Measurements from ENCODE around the gene ZBTB5. TPM values are rescaled to one million over a fixed set of nuclear protein-coding genes. Genes with fewer than 3 reads are reported as not detected.

The ZBTB5 gene
- total and polyA plus RNA-seq, 2 of the 4 experiments (the other 2 are of a cell fraction), result 6.3 to 9.1 TPM

DNA sequence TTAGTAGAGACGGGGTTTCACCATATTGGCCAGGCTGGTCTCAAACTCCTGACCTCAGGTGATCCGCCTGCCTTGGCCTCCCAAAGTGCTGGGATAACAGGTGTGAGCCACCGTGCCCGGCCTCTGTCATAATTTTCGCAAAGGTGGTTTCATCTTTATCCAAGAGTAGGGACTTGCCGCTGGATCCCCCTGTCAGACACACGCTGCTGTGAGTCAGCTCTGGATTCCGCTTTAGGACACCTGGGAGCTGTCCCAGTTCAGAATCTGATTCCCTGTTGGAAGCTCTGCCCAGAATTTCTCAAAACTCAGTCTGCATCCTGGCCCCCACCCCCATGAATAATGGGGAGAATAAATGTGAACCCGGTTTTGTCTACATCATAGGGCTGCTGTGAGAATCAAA is 60.7 kb downstream of the ZBTB5 start:
- Histone ChIP-seq H3K4ac (ENCODE audit: low read depth, low read length) (no peak overlapping the region), H2BK120ac (ENCODE audit: low read depth, low read length) (no peak overlapping the region), H3K14ac (replicated peaks; ENCODE audit: low read depth, low read length) (no peak overlapping the region), H2AK9ac (replicated peaks; ENCODE audit: low read depth, low read length, poor library complexity) (no peak overlapping the region), H3K23ac (ENCODE audit: low read depth, low read length) (no peak overlapping the region), H4K20me1 (ENCODE audit: insufficient read depth, low read length) (no peaks in the 10 kb centered on the region), H3K79me1 (ENCODE audit: low read depth in 1 of 2, low read length in 2 of 2) (no peaks in the 10 kb centered on the region), H4K8ac (ENCODE audit: low read depth in 2 of 2, low read length in 2 of 2) (no peak overlapping the region), H2AFZ (replicated peaks; ENCODE audit: low read length, poor library complexity) (no peak overlapping the region), H3K27me3 (ENCODE audit: control insufficient read depth, insufficient read depth, low read length) (peaks cover 3% of the 10 kb centered on the region), H3K4me2 (ENCODE audit: low read depth, low read length) (no peak overlapping the region), H2AK5ac (ENCODE audit: low read depth, low read length) (no peak overlapping the region), H3K4me1 (ENCODE audit: control insufficient read depth, insufficient read depth, low read length) (no peaks in the 10 kb centered on the region), H3K9me1 (ENCODE audit: insufficient read depth, low read length) (no peaks in the 10 kb centered on the region), H3K18ac (ENCODE audit: low read depth, low read length) (no peak overlapping the region), H3K9ac (ENCODE audit: low read depth, low read length) (no peak overlapping the region), H3K27ac (ENCODE audit: insufficient read depth, low read length) (no peak overlapping the region), H2BK15ac (ENCODE audit: low read depth, low read length) (no peak overlapping the region), H4K5ac (ENCODE audit: low read depth, low read length) (no peak overlapping the region), H3K4me3 (ENCODE audit: insufficient read depth, low read depth, low read length) (no peak overlapping the region), H3K36me3 (ENCODE audit: control insufficient read depth, insufficient read depth, low read length) (no peaks in the 10 kb centered on the region), H3K56ac (ENCODE audit: extremely low read depth, insufficient read depth, low read length) (no peak overlapping the region), H4K91ac (ENCODE audit: insufficient read depth, low read depth, low read length) (no peak overlapping the region), H3K9me3 (ENCODE audit: control insufficient read depth, insufficient read depth, low read length) (no peaks in the 10 kb centered on the region), H2BK5ac (ENCODE audit: low read depth, low read length, poor library complexity, severe bottlenecking) (no peak overlapping the region), H2BK20ac (ENCODE audit: low read depth, low read length) (no peak overlapping the region)
- intact Hi-C loops (cut with micrococcal nuclease), result no loop called here
- in situ Hi-C loops (cut with MboI; ENCODE audit: low sequenced_read_pairs), result no loop called here
- BruUV-seq (replicated peaks), result no TSS peak
- TF ChIP-seq RCOR1 (IDR thresholded peaks at IDR 0.05; ENCODE audit: insufficient replicate concordance, low read length), result no peak
- ATAC-seq (ENCODE audit: low read depth), result no peak
- DNase-seq, result no peak
- ChIA-PET CTCF (interaction anchor here (1.0 kb wide), 1 partner anchor 409 kb away, joined by 3 read pairs; no protein-coding TSS in a partner anchor), POLR2A (ENCODE audit: unreplicated experiment) (no interaction called here)
- WGBS, 2 experiments (ENCODE audit: extremely low coverage in 2 of 2, insufficient read length in 1 of 2), result 95% methylated on average over 4 of the region's 9 CpGs; no CpG with 5 or more reads in 1 of the 2 experiments
- dilution Hi-C loops (cut with HindIII; ENCODE audit: low sequenced_read_pairs, unreplicated experiment), result no loop called here

Measured in IMR-90 (cell line).